Measurements from ENCODE around the gene GALNTL6. TPM values are rescaled to one million over a fixed set of nuclear protein-coding genes. Genes with fewer than 3 reads are reported as not detected.

The GALNTL6 gene
- total and polyA plus RNA-seq, 9 of the 15 experiments (the other 6 are each of a cell fraction or from before 2014, with no cell fraction given) = 0.18 to 0.50 (median 0.29) TPM

- no TSS peak for BruUV-seq (replicated peaks)
- CTCF ChIA-PET (ENCODE audit: low intra/inter-chr PET ratio) = no interaction called here
- WGBS (ENCODE audit: insufficient coverage, low coverage, missing lambda C conversion rate) = 0% methylated on average over 4 of the region's 4 CpGs
- DNase-seq (ENCODE audit: extremely low read depth in 1 of 4, low spot score in 3 of 4) (no peak), FAIRE-seq (no peak), ATAC-seq (no peak)
- H3K9me1 ChIP-seq (ENCODE audit: control insufficient read depth, insufficient read depth, low read length) = no peaks in the 10 kb centered on the region
- no peaks in the 10 kb centered on the region for H3K79me2 ChIP-seq (ENCODE audit: control insufficient read depth, insufficient read depth, low read length)
- in situ Hi-C loops (cut with MboI) (no loop called here), intact Hi-C loops (cut with micrococcal nuclease) (no loop called here)
- no peaks in the 10 kb centered on the region for H3K27me3 ChIP-seq (ENCODE audit: control insufficient read depth in 2 of 2, insufficient read depth in 2 of 2, low read length in 2 of 2)
- TF ChIP-seq ZBTB1 (CRISPR knock-in tag; IDR thresholded peaks at IDR 0.05; ENCODE audit: borderline replicate concordance, low read depth) = no peak
- H3K36me3 ChIP-seq (ENCODE audit: control insufficient read depth, insufficient read depth, low read length) = no peaks in the 10 kb centered on the region
- H3K9ac ChIP-seq (ENCODE audit: insufficient read depth in 1 of 2, low read depth in 2 of 2, low read length in 2 of 2) = no peak overlapping the region
- no peak overlapping the region for H3K4me2 ChIP-seq (ENCODE audit: insufficient read depth, low read length)
- H3K27ac ChIP-seq (ENCODE audit: extremely low read depth, low read depth, low read length) = no peak overlapping the region
- no peak overlapping the region for H3K4me3 ChIP-seq
- POLR2A ChIA-PET = no interaction called here
- H3K4me1 ChIP-seq (replicated peaks in 1 of 2; ENCODE audit: control insufficient read depth in 2 of 2, insufficient read depth in 2 of 2, low read length in 2 of 2) = no peaks in the 10 kb centered on the region
- H2AFZ ChIP-seq (ENCODE audit: low read depth, low read length) = no peak overlapping the region
- no peaks in the 10 kb centered on the region for H4K20me1 ChIP-seq (replicated peaks; ENCODE audit: control insufficient read depth, insufficient read depth, low read length)
- no peaks in the 10 kb centered on the region; the same call in 1 of the 2 replicates for H3K9me3 ChIP-seq (replicated peaks; ENCODE audit: control insufficient read depth, insufficient read depth, low read depth, low read length)
Measured at GRCh38 chr4:172243551-172243950, 430.3 kb downstream of the GALNTL6 start.

GRCh38 chr4:172245516-172245915 is 432.3 kb downstream of the GALNTL6 start:
- Histone ChIP-seq H3K79me2 (ENCODE audit: control insufficient read depth, insufficient read depth, low read length) (no peaks in the 10 kb centered on the region), H3K27ac (ENCODE audit: extremely low read depth, low read depth, low read length) (no peak overlapping the region), H3K36me3 (ENCODE audit: control insufficient read depth, insufficient read depth, low read length) (no peaks in the 10 kb centered on the region), H3K9ac (ENCODE audit: insufficient read depth in 1 of 2, low read depth in 2 of 2, low read length in 2 of 2) (no peak overlapping the region), H3K4me2 (ENCODE audit: insufficient read depth, low read length) (no peak overlapping the region), H3K9me1 (ENCODE audit: control insufficient read depth, insufficient read depth, low read length) (no peaks in the 10 kb centered on the region), H3K27me3 (ENCODE audit: control insufficient read depth in 2 of 2, insufficient read depth in 2 of 2, low read length in 2 of 2) (no peaks in the 10 kb centered on the region), H3K9me3 (replicated peaks; ENCODE audit: control insufficient read depth, insufficient read depth, low read depth, low read length) (no peaks in the 10 kb centered on the region; the same call in 1 of the 2 replicates), H4K20me1 (replicated peaks; ENCODE audit: control insufficient read depth, insufficient read depth, low read length) (no peaks in the 10 kb centered on the region), H2AFZ (ENCODE audit: low read depth, low read length) (no peak overlapping the region), H3K4me1 (replicated peaks in 1 of 2; ENCODE audit: control insufficient read depth in 2 of 2, insufficient read depth in 2 of 2, low read length in 2 of 2) (no peaks in the 10 kb centered on the region), H3K4me3 (no peak overlapping the region)
- ATAC-seq (no peak), DNase-seq (ENCODE audit: extremely low read depth in 1 of 4, low spot score in 3 of 4) (no peak), FAIRE-seq (no peak)
- ChIA-PET CTCF (ENCODE audit: low intra/inter-chr PET ratio) (no interaction called here), POLR2A (no interaction called here)
- no TSS peak for BruUV-seq (replicated peaks)
- intact Hi-C loops (cut with micrococcal nuclease) = no loop called here
- in situ Hi-C loops (cut with MboI) = no loop called here
- TF ChIP-seq ZNF146 (CRISPR knock-in tag; IDR thresholded peaks at IDR 0.05; ENCODE audit: unreplicated experiment) (no peak), ZFP91 (CRISPR knock-in tag; IDR thresholded peaks at IDR 0.05) (no peak), CCAR2 (IDR thresholded peaks at IDR 0.05; ENCODE audit: low read depth, low read length) (no peak), ZNF311 (CRISPR knock-in tag; IDR thresholded peaks at IDR 0.05) (no peak), POLR2A (conservative IDR thresholded peaks at IDR 0.05) (no peak), NR0B1 (IDR thresholded peaks at IDR 0.05; ENCODE audit: partially characterized antibody) (no peak), SAFB (IDR thresholded peaks at IDR 0.05; ENCODE audit: borderline replicate concordance, low read depth, low read length) (no peak), ZNF561 (CRISPR knock-in tag; conservative IDR thresholded peaks at IDR 0.05) (no peak), ZNF764 (CRISPR knock-in tag; IDR thresholded peaks at IDR 0.05; ENCODE audit: low read depth) (no peak), NFATC3 (IDR thresholded peaks at IDR 0.05) (no peak), ATF3 (IDR thresholded peaks at IDR 0.05) (no peak), ATF3 (CRISPR knock-in tag; conservative IDR thresholded peaks at IDR 0.05) (no peak), TBL1XR1 (IDR thresholded peaks at IDR 0.05; ENCODE audit: low read length in 2 of 2) (no peak), NELFE (IDR thresholded peaks at IDR 0.05; ENCODE audit: insufficient read depth, insufficient read length) (no peak)

Measured in K562 (cell line).